GM18498 (cell line): ENCODE results near the gene PNPLA4.

Experiments
- ATAC-seq: cut with Tn5 transposase; IDR thresholded peaks from one replicate; pipeline ENCODE4 v1.9.1; 2021; ENCODE audit warnings: mild to moderate bottlenecking, moderate library complexity; ENCODE audit not compliant: unreplicated experiment

PNPLA4 gene

DNA sequence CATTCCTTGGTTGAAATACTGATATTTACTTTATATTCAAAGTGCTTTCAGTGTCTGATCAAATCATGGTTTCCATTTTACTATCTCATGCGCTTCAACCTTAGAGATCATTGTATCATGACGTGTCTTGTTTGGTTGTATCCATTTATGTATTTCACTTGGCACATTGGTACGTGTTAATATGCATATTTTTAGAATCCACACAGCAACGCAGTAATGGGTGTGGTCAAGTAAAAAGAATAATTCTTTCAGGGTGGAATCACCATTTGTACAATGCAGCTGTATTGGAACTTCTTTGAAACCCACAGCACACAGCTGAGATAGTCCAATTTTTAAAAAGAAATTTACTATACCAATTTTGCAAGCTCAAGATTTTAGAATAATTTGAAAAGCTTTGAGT, 55.2 kb downstream of the PNPLA4 start:
- no peak for ATAC-seq

DNA sequence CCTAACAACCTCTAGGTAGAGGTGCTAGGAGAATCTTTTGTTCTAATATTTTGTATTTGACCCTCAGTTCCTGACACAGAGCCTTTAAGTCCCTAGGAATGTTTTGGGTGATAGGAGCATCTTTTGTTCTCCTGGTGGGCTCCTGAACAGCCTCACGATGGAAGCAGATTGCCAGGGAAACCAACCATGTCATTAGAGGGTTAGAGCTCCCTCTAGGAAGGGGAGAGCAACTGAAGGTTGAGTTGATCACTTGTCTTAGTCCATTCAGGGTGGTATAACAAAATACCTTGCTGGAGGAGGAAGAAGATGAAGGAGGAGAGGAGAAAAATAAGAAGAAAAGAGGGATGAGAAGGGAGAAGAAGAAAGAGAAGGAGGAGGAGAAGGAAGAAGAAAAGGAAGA, 75.0 kb downstream of the PNPLA4 start:
- no peak for ATAC-seq
